GM18870 (cell line): ENCODE measurements around the gene CEP135.
"Not testable (repeated sequence)": the region's sequence is repeated elsewhere in the genome, so short reads cannot be mapped to it uniquely, and the experiment has no call there.

ENCODE experiments used
- ATAC-seq: cut with Tn5 transposase; IDR thresholded peaks from one replicate; pipeline ENCODE4 v1.9.1; 2021; ENCODE audit warnings: moderate library complexity; ENCODE audit not compliant: unreplicated experiment

CEP135 gene

GRCh38 chr4:55941881-55942396, 6.8 kb upstream of the CEP135 start:
- ATAC-seq, result no peak

GRCh38 chr4:55947254-55947882, 1.4 kb upstream of the CEP135 start:
- ATAC-seq, result peak; percentile 35

GRCh38 chr4:55947912-55948725, 626 bp upstream of the CEP135 start:
- ATAC-seq, result peak; percentile 33

GRCh38 chr4:55949482-55949802, 697 bp downstream of the CEP135 start:
- ATAC-seq, result no peak

GRCh38 chr4:55951191-55951922, 2.6 kb downstream of the CEP135 start:
- no peak for ATAC-seq

GRCh38 chr4:55955710-55956109, 7.0 kb downstream of the CEP135 start:
- no peak for ATAC-seq

- no peak for ATAC-seq
Measured at GRCh38 chr4:55959655-55960054, 10.9 kb downstream of the CEP135 start.

GRCh38 chr4:55964046-55964445, 15.3 kb downstream of the CEP135 start:
- ATAC-seq, result no peak

GRCh38 chr4:55965585-55965984, 16.8 kb downstream of the CEP135 start:
- no peak for ATAC-seq

- ATAC-seq, result not testable (repeated sequence)
Measured at GRCh38 chr4:55966324-55966723, 17.6 kb downstream of the CEP135 start.

- ATAC-seq, result no peak
Measured at GRCh38 chr4:55967376-55967775, 18.6 kb downstream of the CEP135 start.

- no peak for ATAC-seq
Measured at GRCh38 chr4:55973650-55974049, 24.9 kb downstream of the CEP135 start.

GRCh38 chr4:55977811-55978210, 29.1 kb downstream of the CEP135 start:
- no peak for ATAC-seq

GRCh38 chr4:55979562-55979961, 30.8 kb downstream of the CEP135 start:
- ATAC-seq, result no peak

GRCh38 chr4:55980725-55981124, 32.0 kb downstream of the CEP135 start:
- ATAC-seq, result peak; percentile 74

- no peak for ATAC-seq
Measured at GRCh38 chr4:55982976-55983375, 34.2 kb downstream of the CEP135 start.

GRCh38 chr4:55989766-55990165, 41.0 kb downstream of the CEP135 start:
- ATAC-seq, result no peak

- peak; percentile 97 for ATAC-seq
Measured at GRCh38 chr4:55993994-55994663, 45.4 kb downstream of the CEP135 start.

GRCh38 chr4:55996646-55997045, 47.9 kb downstream of the CEP135 start:
- ATAC-seq, result no peak

GRCh38 chr4:56003606-56004005, 54.9 kb downstream of the CEP135 start:
- no peak for ATAC-seq

- ATAC-seq, result no peak
Measured at GRCh38 chr4:56004235-56004634, 55.5 kb downstream of the CEP135 start.
